Subcutaneous adipose tissue (tissue), 4 donors: ENCODE measurements around the gene CIBAR2. TPM values are rescaled to one million over a fixed set of nuclear protein-coding genes. Genes with fewer than 3 reads are reported as not detected.

Source experiments
- CTCF ChIP-seq: fragments of 450-650 bp; IDR thresholded peaks from one replicate; pipeline ENCODE4 v1.5.1; 2016; ENCODE audit warnings: low read depth, mild to moderate bottlenecking, control low read depth, antibody characterized with exemption, moderate library complexity
- total RNA-seq, 4 donors: library from RNA; depleted of rRNA; stranded (reverse); fragments of >200 nt; gene quantifications; one replicate each; pipeline ENCODE4 v1.1.0, GENCODE V29; 2016

The CIBAR2 gene
- total RNA-seq, 4 donors from 2014 or later = not detected

GRCh38 chr16:85104147-85104546 is 8.1 kb downstream of the CIBAR2 start:
- no peak for TF ChIP-seq CTCF

DNA sequence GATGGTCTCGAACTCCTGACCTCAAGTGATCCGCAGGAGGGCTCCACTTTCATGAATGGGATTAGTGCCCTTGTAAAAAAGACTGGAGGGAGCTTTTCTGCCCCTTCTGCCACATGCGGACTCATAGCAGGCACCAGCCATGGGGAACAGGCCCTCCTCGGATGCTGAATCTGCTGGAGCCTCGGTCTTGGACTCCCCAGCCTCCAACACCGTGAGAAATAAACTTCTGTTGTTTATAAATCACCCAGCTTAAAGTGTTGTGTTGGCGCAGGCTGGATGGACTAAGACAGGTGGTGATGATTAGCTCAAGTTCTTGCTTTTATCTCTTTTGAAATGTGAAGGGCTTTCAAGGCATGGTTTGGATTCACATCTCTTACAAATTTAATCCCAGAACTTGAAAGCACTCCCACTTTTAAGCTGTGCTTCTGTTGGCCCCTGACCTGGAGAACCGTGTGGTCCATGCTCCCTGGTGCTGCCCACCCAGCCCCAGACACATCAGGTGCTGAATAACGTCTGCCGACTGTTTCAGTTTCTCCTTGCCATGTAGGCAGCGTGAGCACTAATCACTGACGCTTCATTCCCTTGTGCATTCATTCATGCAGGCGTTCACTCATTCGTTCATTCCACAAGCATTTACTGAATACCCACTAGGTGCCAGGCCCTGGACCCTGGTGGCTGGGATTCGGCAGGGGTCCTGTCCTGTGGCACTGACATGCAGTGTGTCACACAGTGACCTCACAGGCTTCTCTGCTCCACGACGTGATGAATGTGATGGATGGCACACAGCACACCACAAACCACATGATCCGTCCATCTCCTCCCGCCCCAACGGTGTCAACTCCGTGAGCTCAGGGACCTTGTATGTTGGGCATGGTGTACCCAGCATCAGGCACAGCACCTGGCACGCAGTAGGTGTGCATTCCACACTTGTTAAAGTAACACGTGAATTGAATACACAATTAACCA is 8.9 kb downstream of the CIBAR2 start:
- TF ChIP-seq CTCF = no peak

DNA sequence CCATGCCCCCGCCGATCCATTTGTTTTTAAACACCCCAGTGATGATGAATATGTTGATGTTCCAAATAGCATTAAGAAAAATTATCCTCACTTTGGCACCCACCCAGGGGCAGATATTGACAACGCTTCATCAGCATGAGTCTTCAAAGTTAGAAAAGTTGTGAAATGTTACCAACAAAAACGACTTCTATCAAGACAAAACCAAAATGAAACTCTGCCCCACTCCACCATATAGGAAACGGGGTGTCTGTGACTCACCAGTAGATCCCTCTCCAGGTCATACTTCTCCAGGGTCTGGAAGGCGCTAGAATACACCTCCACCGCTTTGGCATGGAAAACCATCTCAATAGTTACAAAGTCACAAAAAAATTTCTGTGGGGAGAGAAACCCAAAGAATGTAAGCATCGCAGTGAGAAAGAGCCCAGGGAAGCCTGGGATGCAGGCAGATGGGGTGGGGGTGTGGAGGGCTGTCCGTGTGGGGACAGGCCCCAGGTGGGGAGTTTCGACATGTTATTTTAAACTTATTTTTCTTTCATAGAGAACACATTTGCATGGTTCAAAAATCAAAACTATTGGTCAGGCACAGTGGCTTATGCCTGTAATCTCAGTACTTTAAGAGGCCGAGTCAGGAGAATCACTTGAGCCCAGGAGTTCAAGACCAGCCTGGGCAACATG is 10.2 kb downstream of the CIBAR2 start:
- TF ChIP-seq CTCF = no peak

GRCh38 chr16:85100265-85100664 is 12.0 kb downstream of the CIBAR2 start:
- TF ChIP-seq CTCF = no peak

GRCh38 chr16:85098565-85098964 is 13.7 kb downstream of the CIBAR2 start:
- no peak for TF ChIP-seq CTCF

DNA sequence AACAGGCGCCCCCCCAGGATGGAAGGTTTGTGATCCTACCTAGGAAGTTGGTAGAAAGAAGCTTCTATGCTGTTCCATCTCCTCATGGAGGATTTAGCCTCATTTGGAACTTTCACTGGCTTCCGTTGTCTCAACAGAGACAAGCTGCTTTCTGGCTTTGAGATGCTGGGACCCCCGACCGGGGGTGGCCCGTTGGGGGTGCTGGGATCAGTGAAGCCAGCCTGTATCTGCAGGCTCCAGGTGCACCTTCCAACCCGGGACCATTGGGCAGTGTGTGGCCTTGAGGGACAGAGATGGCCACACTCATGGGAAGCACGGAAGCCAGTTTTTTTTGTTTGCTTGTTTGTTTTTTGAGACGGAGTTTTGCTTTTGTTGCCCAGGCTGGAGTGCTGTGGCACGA is 15.4 kb downstream of the CIBAR2 start:
- TF ChIP-seq CTCF = no peak

DNA sequence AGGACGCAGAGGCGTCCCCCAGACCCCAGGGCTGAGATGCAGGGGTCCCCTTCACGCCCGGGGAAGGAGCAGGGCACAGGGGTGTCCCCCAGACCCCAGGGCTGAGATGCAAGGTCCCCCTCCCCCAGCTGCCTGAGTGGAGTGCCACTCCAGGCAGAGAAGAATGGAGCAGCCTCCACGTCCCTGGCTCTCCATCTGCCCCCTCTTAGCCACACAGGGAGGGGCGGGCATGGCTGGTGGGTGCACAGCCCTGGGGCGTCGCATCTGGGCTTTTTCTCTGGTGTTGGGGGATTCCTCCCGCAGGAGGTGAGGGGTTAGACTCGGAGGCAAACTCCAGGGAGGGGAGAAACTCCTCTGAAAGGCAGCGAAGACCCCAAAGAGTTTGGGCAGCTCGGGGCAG is 17.5 kb downstream of the CIBAR2 start:
- no peak for TF ChIP-seq CTCF
